PC-9 (cell line): ENCODE measurements around the gene L1CAM.

ENCODE experiments used
- EZH2 ChIP-seq: fragments of 200-600 bp; sonication (generic); IDR thresholded peaks from 2 replicates; pipeline ENCODE4 v1.8.0; 2017; ENCODE audit warnings: antibody characterized with exemption, low read depth
- TF ChIP-seq, protein P1 (sequence below): fragments of 200-600 bp; sonication (generic); conservative IDR thresholded peaks from 2 replicates; pipeline ENCODE4 v1.6.1; 2017; ENCODE audit warnings: mixed run types, antibody characterized with exemption, mild to moderate bottlenecking, moderate library complexity

DNA sequence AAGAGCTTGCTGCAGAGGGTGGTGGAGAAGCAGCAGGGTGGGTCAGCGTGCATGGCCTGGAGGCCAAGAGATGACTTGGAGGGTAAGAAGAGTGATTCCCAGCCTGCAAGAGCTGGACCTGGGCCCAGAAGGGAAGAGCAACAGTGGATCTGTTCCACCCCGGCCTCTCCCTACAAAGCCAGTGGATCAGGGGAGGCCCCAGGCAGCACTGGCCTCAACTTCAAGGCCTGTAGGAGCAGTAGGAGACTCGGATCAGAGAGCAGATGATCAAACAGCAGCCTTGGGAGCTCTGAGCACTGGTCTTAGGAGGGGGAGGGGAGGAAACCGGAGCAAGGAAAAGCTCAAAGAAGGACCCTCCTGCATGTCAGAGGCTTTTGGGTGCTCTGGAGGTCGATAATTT, 7.6 kb downstream of the L1CAM start:
- TF ChIP-seq, protein P1, sequence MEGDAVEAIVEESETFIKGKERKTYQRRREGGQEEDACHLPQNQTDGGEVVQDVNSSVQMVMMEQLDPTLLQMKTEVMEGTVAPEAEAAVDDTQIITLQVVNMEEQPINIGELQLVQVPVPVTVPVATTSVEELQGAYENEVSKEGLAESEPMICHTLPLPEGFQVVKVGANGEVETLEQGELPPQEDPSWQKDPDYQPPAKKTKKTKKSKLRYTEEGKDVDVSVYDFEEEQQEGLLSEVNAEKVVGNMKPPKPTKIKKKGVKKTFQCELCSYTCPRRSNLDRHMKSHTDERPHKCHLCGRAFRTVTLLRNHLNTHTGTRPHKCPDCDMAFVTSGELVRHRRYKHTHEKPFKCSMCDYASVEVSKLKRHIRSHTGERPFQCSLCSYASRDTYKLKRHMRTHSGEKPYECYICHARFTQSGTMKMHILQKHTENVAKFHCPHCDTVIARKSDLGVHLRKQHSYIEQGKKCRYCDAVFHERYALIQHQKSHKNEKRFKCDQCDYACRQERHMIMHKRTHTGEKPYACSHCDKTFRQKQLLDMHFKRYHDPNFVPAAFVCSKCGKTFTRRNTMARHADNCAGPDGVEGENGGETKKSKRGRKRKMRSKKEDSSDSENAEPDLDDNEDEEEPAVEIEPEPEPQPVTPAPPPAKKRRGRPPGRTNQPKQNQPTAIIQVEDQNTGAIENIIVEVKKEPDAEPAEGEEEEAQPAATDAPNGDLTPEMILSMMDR, result no peak
- no peak for TF ChIP-seq EZH2
